GM21529 (cell line): ENCODE results near the gene FMO2.
"Not testable (repeated sequence)": the region's sequence is repeated elsewhere in the genome, so short reads cannot be mapped to it uniquely, and the experiment has no call there.

Experiments
- ATAC-seq: cut with Tn5 transposase; IDR thresholded peaks from one replicate; pipeline ENCODE4 v1.9.1; 2021; ENCODE audit not compliant: unreplicated experiment

FMO2 gene

DNA sequence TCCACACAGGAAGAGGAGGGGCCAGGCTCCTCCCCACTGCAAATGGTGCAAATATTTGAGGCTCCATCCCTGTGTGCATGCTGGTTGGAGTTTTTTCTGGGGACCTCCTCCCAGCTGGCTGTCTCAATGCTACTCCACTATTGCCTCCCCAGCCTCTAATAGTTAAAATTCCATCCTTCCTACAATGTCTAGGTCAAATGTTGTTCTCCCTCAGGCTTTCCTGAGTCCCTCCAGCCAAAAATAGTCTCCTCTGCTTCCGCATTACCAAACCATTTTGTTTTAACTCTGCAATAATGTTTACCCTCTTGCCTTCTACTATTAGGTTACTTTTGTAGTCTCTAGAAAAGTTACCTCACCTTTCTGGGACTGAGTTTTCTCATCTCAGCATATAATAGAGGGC, 33.6 kb downstream of the FMO2 start:
- no peak for ATAC-seq

DNA sequence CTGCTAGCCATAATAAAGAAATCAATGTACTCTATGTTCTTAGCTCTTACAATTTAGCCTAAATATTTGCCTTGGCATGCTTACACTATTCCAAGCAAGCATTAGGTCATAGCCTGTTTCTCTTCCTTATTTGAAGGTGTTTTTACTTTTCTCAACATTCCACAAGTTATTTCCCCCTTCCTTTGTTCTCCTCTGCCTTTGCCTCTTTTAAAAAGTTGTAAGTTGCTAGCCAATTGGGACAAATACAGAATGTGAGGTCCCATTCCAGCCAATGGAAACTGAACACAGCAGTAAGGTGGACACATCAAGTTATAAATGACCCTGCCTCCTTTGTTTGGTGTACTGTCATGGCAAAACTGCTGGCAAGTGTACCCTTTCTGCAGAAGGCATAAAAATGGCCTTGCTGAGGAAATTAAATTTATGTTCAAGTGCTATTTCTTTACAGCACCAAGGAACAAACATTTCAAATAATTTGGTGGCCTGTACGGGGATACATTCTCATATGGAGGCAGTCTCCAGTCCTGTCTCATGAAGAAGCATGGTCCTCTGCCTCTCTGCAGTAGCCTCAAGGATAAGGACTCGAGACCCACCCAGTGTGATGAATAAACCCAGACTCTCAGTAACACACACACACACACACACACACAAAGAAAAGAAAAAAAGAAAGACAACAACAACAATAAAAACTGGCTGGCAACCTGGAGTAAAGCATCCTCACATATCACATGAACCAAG, 34.4 kb downstream of the FMO2 start:
- ATAC-seq, result no peak

DNA sequence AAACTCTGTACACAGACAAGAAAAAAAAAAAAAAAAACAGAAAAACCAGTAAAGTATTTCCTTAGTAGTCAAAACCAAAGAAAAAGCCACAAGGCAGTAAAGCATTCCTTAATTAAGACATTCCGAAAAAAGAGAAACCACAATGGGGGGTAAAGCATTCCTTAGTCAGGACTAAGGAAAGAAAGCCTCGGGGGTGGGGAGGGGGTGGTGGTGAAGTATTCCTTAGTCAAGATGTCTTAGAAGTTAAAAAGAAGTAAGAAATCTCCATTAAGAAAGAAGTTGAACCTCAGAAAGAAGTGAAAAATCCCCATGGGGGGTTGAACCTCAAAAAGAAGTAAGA, 35.0 kb downstream of the FMO2 start:
- no peak for ATAC-seq

DNA sequence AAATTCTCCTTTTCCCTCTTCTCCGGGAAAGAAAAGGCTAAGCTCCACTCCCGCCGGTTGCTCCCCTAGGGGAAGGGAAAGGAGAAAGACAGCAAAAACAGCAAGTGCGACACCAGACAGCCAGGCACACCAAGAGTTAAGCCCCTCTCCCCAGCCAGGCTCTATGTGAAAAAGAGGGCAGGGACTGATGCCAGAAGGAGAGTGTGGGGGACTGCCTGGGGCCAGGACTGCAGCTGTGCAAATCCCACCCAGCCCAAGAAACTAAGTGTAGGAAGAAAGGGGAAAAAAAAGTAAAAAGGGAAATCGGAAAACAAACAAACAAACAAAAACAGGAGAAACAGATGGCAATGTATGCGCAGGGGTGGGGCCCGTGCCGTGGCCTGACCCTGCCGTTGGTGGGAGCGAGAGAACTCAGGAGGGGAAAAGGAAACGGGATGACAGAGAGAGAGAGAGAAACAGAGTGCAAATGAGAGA, 35.5 kb downstream of the FMO2 start:
- ATAC-seq, result no peak

DNA sequence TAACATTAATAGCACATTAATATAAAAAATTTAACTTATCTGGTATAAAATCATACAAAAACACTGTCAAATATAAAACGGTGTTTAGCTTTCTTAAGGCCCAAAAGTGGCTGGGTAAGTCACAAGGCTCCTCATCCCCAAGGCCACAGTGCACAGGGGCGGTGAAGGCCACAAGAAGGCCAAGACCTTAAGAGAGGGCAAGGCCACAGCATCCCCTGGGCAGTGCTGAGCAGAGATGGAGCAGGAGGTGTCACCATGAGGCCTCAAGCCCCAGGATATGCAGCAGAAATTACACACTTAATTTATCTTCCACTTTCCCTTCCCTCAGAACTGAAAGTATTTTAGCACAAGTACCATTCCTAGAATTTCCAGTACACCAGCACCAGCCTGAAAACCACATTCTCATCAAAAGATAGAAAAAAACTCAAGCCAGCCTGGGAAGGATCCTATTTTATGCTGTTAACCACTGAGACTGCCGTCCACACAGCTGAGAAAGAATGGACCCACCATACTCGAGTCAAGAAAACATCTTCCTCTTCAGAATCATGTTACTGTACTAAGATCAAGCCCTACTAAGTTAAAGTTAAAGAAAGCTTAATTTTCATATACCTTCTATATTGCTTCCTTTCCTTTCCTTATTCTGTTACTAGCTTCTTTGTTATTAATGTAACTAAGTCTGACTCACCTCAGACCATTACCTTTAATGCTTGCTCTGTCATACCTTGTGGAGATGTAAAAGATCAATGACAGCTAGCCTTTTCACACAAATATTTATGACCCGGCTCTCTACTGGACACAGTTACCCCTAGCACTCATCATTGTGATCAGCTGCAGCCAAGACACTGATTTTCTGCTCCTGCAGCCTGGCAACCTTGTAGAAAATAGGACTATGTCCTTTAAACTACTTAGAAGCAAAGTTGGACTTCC, 36.8 kb downstream of the FMO2 start:
- no peak for ATAC-seq

DNA sequence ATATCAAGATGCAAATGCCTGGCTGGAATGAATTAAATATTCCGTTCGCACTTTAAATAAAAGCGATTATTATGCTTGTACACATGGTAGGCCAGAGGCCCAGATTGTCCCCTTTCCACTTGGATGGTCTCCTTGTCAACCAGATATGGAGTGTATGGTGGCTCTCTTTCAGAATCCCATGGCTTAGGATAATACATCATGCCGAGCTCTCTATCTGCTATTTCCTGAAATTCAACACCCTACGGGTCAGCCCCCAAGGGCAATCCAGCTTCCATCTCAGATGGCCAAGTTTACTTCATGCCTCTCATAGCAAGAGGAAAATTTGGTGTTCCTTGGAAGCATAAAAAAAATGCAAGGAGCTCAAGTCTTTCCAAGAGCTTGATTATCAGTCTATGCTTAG, 37.8 kb downstream of the FMO2 start:
- no peak for ATAC-seq

DNA sequence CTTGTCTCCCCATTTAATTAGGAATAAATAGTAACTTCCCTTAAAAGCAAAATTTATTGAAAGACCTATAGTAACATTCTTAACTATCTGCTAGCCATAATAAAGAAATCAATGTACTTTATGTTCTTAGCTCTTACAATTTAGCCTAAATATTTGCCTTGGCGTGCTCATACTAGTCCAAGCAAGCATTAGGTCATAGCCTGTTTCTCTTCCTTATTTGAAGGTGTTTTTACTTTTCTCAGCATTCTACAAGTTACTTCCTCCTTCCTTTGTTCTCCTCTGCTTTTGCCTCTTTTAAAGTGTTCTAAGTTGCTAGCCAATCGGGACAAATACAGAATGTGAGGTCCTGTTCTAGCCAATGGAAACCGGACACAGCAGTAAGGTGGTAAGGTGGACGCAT, 39.2 kb downstream of the FMO2 start:
- not testable (repeated sequence) for ATAC-seq

DNA sequence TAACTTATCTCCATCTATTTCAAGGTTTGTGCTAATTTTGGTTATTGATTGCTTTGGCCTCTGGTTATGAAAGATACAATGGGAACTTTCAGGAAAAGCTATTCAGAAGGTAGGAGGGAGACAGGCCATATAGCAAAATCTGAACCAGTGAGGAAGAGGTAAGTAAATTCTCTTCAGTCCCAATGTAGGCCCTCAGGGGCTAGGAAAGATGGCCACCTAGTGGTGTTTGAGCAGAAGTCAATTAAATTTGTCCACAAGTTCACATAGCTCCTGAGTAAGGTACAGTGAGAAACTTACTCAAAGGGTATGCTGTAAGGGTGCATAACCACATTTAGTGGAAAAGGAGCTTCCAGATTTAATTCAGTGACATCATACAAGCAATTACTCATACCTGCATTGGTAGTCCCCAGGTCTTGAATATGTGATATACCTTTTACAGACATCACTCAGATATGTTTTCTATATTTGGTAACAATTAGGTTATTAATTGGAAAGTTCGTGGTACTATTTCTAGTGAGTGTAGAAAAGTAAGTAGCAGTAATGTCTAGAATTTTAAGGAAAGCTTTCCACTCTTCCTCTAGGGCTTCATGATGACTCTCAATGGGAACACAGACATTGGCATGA, 41.8 kb downstream of the FMO2 start:
- ATAC-seq, result peak; percentile 95

DNA sequence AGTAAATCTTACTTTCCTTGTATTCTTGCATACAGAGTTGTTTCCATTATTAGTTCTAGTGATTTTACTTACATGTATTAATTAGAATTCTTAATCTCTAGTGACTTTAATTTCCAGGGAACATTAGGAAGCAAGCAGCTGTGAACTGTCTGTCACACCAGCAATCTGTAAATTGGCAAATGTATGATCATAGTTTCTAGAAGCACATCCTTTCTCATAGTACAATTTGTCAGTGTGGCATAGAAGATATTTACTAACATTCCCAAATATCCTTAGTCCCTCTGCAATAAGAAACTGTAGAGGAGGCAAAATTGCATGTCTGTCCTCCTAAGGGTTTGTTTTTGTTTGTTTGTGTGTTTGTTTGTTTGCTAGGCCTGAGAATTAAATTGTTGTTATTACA, 46.2 kb downstream of the FMO2 start:
- no peak for ATAC-seq

DNA sequence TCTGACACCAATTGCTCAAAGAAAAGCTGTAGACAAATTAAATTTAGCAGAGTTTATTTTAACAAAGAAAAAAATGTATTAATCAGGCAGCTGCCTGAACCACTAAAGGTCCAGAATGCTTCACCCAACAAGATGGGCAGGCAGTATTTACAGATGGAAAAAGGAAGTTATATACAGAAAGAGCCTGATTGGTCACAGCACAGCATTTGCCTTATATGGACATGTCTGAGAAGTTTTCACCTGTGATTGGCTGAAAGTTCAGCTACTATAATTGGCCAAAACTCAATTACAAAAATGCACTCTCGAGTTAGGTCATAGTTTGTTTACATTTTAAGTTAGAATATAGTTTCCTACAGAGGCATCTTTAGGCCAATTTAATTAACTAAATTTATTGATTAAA, 48.1 kb downstream of the FMO2 start:
- ATAC-seq, result no peak

DNA sequence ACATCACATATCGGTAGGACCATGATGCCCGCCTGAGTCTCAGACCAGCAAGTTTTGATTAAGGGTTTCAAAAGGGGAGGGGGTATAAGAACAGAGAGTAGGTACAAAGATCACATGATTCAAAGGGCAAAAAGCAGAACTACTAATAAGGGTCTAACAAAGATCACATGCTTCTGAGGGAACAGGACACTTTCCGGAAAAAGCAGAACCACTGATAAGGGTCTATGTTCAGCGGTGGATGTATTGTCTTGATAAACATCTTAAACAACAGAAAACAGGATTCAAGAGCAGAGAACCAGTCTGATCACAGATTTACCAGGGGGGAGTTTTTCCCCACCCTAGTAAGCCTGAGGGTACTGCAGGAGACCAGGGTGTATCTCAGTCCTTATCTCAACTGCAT, 51.1 kb downstream of the FMO2 start:
- ATAC-seq, result not testable (repeated sequence)

DNA sequence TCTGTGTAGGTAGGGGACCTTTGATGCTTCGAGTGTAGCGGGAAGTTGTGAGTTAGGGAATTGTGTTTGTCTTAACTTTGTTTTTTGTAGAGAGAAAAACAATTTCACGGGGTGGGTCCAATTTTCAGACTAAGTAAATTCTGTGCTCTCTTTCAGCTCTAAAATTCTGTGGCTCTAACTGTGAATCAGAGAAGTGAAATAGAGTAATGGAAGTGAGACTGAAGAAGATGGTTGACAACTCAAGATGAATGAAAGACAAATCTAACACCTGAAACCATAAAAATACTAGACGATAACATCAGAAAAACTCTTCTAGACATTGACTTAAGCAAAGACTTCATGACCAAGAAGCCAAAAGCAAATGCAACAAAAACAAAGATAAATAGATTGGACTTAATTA, 58.8 kb downstream of the FMO2 start:
- ATAC-seq, result no peak

DNA sequence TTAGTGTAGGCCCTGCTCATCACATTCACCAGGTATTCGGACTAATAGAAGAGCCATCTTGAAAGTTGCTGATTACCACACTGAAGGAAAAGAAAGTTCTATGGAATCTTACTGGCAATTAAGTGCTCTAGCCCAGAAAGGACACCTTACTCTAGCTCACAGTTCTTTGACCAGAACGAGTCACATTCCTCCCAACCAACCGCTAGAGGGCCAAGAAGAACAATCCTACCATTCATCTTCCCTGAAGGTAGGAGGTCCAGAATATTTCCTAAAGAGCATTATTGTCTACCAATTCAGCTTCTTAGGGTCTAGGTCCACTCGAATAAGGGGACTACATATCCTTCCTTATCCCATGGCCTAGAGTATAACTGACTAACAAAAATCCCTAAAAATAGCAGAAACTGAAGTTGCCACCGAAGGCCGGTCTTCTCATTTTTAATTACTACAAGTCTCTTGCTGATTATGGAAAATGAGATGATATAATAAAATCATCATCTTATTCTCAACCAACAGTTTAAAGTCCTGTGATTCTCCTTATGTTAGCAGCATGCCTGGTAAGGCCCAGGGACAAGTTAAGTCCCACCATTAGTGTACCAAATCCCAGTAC, 60.5 kb downstream of the FMO2 start:
- ATAC-seq, result peak; percentile 89

DNA sequence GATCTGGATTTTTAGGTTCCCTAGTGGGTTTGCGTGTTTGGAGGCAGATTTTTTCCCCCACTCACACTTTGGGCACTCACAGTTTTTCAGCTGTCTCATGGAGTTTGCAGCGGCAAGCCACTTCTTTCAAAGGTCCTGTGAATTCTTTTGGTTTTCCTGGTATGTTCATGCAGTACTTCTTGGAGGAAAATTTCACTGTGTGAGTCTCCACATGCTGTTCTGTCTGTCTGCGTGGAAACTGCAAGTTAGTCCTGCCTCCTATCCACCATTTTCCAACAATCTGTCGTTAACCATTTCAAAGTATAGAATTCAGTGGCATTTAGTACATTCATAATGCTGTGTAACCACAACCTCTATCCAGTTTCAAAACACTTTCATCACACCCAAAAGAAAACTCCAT, 62.4 kb downstream of the FMO2 start:
- no peak for ATAC-seq

DNA sequence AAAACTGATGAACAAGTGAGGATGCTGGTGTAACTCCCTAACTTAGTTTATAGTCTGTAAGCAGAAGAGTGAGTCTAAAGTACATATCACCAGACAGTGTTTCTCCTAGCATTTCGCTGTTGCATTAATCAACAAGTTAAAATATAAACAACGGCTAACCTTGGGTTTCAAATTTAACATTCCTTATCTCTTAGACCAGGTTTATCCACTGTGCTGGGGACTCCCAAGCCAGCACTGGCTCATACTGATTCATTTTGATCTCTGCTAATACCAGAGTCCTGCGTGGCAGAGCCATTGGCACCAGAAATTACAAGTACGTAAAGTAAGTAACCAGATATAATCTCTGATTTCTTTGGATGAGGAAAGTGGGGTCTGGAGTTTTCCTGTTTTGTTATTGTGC, 63.2 kb downstream of the FMO2 start, which contains the start of gene FMO1:
TSS of gene FMO1 (plus strand) at position 193 of the 400 bp plus-strand sequence. CDS start 9,594 bp downstream, outside the sequence.
- no peak for ATAC-seq

DNA sequence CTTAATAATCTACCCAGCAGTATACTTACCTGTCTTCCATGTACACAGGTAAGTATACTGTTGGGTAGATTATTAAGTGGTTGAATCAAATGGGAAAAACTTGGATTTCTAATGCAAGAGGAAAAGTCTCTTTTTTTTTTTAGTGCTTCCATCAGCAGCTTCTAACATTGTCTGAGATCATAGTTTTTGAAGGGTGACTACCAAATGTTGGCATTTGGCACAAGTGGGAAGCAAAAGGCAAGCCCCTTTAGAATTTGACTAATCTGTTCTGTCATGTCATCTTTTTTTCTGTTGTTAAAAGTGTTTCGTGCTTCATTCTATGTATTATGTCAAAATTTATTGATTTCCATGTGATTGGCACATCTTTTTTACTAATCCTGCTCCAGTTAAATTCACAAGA, 63.7 kb downstream of the FMO2 start:
- no peak for ATAC-seq

DNA sequence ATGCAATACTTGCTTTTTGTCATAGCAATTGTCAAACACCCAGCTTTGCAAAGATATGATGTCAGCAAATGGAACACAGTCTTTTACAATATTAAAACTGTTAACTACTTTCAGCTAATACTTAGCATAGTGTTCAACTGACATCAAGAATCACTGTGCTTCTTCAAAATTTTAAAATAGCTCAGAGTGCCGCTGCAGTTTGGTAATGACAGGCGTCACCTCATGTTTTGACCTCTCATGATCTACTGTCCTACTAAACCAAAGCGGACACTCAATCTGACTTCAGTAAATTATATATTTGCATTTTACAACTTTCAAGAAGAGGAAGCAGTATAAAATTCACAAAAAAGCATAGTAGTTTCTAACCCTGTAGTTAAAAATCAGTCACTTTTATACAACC, 65.2 kb downstream of the FMO2 start:
- no peak for ATAC-seq

DNA sequence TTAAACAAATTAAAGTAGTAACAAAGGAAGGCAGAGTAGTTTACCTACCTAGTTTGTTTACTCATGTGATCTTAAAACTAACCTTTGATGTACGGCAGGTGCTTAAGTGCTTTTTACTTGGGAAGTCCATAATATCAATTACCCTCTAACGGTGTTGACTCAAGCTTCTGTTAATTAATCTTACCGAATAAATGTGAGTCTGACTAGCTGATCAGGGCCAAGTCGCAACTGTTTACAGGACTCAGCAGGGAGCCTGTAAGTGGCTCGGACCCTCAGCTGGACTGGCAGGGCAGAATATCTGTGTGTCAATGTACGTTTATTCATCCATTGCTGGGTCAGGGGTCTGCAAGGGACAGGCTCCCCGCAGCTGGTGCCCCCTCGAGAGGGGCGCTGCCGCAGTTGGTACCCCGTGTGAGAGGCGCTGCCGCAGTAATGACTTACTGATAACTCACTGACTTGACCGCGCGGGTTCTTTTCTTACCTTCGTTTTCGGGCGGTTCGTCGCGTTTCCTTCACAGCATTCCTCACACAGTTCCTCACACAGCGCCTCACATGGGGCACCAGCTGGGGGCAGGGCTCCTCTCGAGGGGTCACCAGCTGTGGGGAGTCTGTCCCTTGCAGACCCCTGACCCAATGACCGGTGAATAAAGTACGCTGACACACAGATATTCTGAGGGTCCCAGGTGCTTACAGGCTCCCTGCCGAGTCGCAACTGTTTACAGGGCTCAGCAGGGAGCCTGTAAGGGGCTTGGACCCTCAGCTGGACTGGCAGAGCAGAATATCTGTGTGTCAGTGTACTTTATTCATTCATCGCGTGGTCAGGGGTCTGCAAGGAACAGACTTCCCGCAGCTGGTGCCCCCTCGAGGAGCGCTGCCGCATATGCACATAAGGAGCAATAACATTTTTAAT, 66.2 kb downstream of the FMO2 start:
- no peak for ATAC-seq

DNA sequence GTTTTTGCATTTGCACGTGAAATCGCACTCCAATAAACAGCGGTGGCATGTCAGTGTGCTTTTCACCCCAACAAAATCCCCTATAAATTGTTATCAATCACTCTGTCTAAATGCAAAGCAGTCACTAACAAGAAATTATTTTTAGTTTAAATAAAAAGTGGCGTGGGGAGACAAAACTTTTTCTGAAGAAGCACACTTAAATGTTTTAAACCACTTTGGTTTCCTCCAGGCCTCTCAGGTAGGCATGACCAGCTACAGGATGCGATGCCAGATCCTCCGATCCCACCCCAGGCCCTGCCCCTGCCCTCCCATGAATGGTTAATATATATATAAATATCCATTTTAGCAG, 66.8 kb downstream of the FMO2 start:
- ATAC-seq, result no peak

DNA sequence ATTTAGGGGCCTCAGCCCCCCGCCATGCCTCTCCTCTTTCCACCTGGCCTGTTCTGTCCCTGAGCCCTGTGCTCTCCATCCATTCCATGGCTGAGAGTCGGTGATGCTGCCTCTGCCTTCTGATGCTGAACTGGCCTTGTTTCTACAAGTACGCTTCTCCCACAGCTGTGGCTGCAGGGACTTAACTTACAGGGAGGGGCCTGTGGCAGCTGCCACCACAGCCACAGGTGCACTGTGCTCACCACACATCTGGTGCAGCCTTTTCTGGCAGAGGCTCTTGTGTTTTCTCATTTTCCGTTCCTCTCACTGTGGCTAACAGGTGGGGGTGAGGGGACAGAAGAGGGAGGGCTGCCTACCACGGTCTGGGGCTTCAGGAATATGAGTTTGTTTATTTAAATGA, 67.4 kb downstream of the FMO2 start:
- ATAC-seq, result peak; percentile 88
